Measurements from ENCODE around the gene NUDT2. TPM values are rescaled to one million over a fixed set of nuclear protein-coding genes. Genes with fewer than 3 reads are reported as not detected.

Gene NUDT2
- total RNA-seq, 2 donors from 2014 or later = 17.6 to 25.3 TPM

DNA sequence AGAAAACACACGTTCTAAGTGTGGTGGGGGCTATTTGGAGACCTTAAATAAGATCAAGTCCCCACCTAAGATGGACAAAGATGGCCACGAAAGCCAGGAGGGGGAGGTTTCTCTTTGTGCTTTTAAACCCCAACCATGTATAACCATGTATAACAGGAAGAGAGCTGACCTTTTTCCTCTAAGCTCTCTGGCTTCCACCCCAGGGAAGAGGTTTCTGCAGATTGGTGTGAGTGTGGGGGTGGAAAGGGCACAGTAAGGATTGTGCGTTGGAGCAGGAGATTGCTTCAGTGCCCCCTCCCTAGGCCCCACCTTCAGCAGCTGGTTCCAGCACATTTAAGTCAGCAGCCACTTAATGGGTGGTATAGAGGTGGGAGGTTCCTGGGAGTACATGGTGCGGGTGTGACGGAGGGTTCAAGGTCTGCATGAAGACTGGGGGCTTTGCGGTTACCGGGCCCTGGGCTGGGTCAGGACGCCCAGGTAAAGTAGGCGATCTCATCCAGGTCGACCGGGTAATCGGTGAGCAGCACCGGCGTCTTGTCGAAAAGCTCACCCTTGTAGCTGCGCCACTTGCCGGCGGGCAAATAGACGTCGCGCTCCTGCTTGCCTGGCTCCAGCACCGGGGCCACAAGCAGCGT, 41.1 kb downstream of the NUDT2 start:
- Histone ChIP-seq H3K9me3 (no peaks in the 10 kb centered on the region), H3K4me3 (peak overlapping the region in 1 of 2 donors; percentile 31), H3K27ac (no peak overlapping the region), H3K27me3 (no peaks in the 10 kb centered on the region), H3K36me3 (no peaks in the 10 kb centered on the region), H3K4me1 (peaks cover 0 to 13% of the 10 kb centered on the region in 2 donors)
- DNase-seq (ENCODE audit: low spot score) = peak; percentile 54
- TF ChIP-seq, protein P1, sequence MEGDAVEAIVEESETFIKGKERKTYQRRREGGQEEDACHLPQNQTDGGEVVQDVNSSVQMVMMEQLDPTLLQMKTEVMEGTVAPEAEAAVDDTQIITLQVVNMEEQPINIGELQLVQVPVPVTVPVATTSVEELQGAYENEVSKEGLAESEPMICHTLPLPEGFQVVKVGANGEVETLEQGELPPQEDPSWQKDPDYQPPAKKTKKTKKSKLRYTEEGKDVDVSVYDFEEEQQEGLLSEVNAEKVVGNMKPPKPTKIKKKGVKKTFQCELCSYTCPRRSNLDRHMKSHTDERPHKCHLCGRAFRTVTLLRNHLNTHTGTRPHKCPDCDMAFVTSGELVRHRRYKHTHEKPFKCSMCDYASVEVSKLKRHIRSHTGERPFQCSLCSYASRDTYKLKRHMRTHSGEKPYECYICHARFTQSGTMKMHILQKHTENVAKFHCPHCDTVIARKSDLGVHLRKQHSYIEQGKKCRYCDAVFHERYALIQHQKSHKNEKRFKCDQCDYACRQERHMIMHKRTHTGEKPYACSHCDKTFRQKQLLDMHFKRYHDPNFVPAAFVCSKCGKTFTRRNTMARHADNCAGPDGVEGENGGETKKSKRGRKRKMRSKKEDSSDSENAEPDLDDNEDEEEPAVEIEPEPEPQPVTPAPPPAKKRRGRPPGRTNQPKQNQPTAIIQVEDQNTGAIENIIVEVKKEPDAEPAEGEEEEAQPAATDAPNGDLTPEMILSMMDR (IDR thresholded peaks at IDR 0.05) = no peak

DNA sequence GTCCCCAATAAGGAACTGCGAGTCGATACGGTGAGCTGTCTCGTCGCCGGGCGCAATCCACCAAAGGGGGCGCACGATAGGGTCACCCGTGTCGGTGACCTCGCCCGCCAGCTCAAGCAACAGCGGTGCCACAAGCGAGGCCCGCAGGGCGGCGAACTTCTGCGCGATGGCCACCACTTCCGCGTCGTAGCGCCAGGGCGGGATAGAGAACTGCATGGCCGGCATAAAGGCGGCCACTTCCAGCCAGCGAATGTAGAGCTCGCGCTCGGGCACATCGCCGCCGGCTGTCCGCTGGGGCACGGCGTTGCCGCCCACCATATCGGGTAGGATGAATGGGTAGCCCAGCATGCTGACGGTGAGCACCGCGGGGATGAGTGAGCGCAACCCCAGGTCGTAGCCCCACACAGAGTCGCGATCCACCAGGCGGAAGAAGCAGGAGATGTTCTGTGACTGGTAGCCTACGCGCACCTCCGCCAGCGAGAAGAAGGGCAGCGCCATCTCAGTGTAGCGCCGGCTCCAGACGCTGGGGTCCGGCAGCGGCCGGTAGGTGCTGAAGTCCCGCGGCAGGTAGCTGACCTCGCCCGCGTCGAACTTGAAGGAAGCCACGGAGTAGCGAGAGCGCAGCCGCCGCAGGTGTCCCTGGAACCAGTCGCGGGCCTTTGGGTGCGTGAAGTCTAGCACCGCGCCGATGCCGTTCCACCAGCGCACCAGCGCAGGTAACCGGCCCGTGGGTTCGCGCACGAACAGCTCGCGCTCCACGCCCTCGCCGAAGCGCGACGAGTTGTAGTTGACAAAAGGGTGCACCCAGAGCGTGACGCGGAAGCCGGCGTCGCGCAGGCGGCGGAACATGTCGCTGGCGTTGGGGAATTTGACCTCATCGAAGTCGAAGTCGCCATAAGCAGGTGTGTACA, 41.9 kb downstream of the NUDT2 start:
- peaks cover 0 to 21% of the 10 kb centered on the region in 2 donors for H3K4me1 ChIP-seq
- H3K27me3 ChIP-seq = no peaks in the 10 kb centered on the region
- peak; percentile 50 for DNase-seq (ENCODE audit: low spot score)
- H3K9me3 ChIP-seq = no peaks in the 10 kb centered on the region
- H3K36me3 ChIP-seq = no peaks in the 10 kb centered on the region
- TF ChIP-seq, protein P1 (IDR thresholded peaks at IDR 0.05) = no peak
- peak overlapping the region in 1 of 2 donors; percentile 31 for H3K4me3 ChIP-seq
- H3K27ac ChIP-seq = no peak overlapping the region

DNA sequence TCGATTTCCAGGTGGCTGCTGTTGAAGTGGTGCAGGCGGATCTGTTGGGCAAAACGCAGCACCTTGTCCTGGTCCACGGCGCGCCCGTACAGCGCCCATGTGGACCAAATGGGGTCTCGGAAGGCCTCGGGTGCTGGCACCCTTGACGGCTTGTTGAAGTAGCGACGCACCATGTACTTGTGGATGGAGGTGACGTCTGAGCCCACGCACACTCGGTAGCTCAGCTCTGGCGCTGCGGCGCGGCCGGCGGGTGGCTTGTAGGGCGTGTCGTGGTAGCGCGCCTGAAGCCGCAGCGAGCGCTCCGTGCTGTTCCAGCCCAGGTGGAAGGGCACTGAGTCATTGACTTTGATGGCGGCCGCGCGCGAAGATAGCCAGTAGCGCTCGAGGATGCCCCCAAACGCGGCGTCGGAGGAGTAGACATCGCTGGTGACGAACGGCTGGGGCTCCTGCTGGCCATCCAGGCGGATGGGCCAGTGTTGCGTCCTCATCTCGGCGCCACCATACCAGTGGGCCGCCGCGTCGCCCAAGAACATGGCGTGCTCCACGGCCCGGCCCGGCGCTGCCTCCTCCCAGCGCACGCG, 42.6 kb downstream of the NUDT2 start:
- Histone ChIP-seq H3K27ac (no peak overlapping the region), H3K4me3 (no peak overlapping the region), H3K27me3 (no peaks in the 10 kb centered on the region), H3K36me3 (no peaks in the 10 kb centered on the region), H3K9me3 (no peaks in the 10 kb centered on the region), H3K4me1 (peaks cover 0 to 24% of the 10 kb centered on the region in 2 donors)
- TF ChIP-seq, protein P1 (IDR thresholded peaks at IDR 0.05) = no peak
- DNase-seq (ENCODE audit: low spot score) = no peak

DNA sequence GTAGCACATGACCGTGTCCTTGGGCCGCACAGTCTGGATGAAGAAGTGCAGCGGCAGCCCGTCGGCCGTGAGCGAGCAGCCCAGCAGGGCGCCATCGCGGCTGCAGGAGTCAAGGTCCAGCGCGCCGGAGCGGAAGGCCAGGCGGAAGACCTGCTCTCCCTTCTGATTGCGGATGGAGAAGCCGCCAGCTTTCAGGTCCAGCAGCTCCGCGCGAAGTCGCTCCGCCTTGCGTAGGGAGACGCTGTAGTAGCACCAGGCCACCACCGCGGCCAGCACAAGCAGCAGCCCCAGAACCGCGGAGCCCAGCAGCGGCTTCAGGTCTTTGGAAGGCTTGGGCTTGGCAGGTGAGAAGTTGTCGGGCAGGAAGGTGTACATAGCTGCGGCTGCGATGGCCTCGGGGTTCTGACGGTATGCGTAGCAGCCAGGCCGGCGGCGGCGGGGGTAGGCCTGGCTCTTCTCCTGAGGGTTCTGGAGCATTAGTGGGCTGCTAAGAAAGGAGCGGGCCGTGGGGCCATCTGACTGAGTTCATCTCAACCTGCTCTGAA, 43.2 kb downstream of the NUDT2 start:
- no peak overlapping the region for H3K27ac ChIP-seq
- H3K9me3 ChIP-seq = no peaks in the 10 kb centered on the region
- DNase-seq (ENCODE audit: low spot score) = peak; percentile 56
- H3K4me3 ChIP-seq = no peak overlapping the region
- H3K36me3 ChIP-seq = no peaks in the 10 kb centered on the region
- TF ChIP-seq, protein P1 (IDR thresholded peaks at IDR 0.05) = no peak
- no peaks in the 10 kb centered on the region for H3K27me3 ChIP-seq
- H3K4me1 ChIP-seq = peaks cover 0 to 30% of the 10 kb centered on the region in 2 donors

DNA sequence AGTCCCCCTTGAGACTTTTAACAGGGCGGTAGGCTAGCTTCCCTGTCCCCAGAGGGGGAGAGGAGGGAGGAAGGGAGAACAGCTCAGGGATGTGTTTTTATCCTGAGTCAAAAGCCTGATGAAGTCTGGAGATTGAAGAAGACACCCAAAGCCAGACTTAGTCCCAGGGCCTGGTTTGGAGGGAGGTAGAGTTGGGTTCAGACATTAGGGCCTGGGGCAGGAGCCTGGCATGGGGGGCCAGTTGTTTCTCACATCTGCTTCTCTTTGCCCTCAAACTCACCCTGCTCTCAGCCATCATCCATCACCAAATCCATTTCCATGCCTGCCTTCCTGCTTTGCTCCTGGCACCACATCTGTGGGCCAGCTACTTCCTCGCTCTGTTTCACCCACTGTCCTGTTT, 44.4 kb downstream of the NUDT2 start:
- H3K27ac ChIP-seq = no peak overlapping the region
- H3K4me3 ChIP-seq = no peak overlapping the region

More for the DNA sequence above, 44.4 kb downstream of the NUDT2 start:
- TF ChIP-seq, protein P1 (IDR thresholded peaks at IDR 0.05) = no peak
- peak; percentile 51 for DNase-seq (ENCODE audit: low spot score)
- H3K4me1 ChIP-seq = peaks cover 0 to 31% of the 10 kb centered on the region in 2 donors
- no peaks in the 10 kb centered on the region for H3K27me3 ChIP-seq
- no peaks in the 10 kb centered on the region for H3K36me3 ChIP-seq
- no peaks in the 10 kb centered on the region for H3K9me3 ChIP-seq

Data from right atrium auricular region (tissue), 2 donors.